ENCODE data around the gene VIL1.

VIL1 gene

GRCh38 chr2:218444692-218445357 is 25.9 kb downstream of the VIL1 start:
- DNase-seq (ENCODE audit: low read depth): no peak

- no peak for DNase-seq (ENCODE audit: low read depth)
Measured at GRCh38 chr2:218445602-218446001, 26.7 kb downstream of the VIL1 start.

GRCh38 chr2:218446547-218446946 is 27.6 kb downstream of the VIL1 start:
- DNase-seq (ENCODE audit: low read depth): no peak

- no peak for DNase-seq (ENCODE audit: low read depth)
Measured at GRCh38 chr2:218447072-218447471, 28.1 kb downstream of the VIL1 start.

- DNase-seq (ENCODE audit: low read depth): peak; percentile 22
Measured at GRCh38 chr2:218448934-218449333, 30.0 kb downstream of the VIL1 start.

GRCh38 chr2:218452079-218452478 is 33.2 kb downstream of the VIL1 start:
- no peak for DNase-seq (ENCODE audit: low read depth)

GRCh38 chr2:218456849-218457248 is 37.9 kb downstream of the VIL1 start:
- DNase-seq (ENCODE audit: low read depth): no peak

- no peak for DNase-seq (ENCODE audit: low read depth)
Measured at GRCh38 chr2:218458598-218458997, 39.7 kb downstream of the VIL1 start.

GRCh38 chr2:218465987-218466633 is 47.2 kb downstream of the VIL1 start:
- peak; percentile 39 for DNase-seq (ENCODE audit: low read depth)

- DNase-seq (ENCODE audit: low read depth): no peak
Measured at GRCh38 chr2:218470448-218470847, 51.5 kb downstream of the VIL1 start.

- no peak for DNase-seq (ENCODE audit: low read depth)
Measured at GRCh38 chr2:218471036-218471435, 52.1 kb downstream of the VIL1 start.

- no peak for DNase-seq (ENCODE audit: low read depth)
Measured at GRCh38 chr2:218471982-218472381, 53.1 kb downstream of the VIL1 start.

- no peak for DNase-seq (ENCODE audit: low read depth)
Measured at GRCh38 chr2:218472988-218473387, 54.1 kb downstream of the VIL1 start.

GRCh38 chr2:218474527-218474926 is 55.6 kb downstream of the VIL1 start:
- DNase-seq (ENCODE audit: low read depth): peak; percentile 81

GRCh38 chr2:218476676-218477075 is 57.8 kb downstream of the VIL1 start:
- peak; percentile 68 for DNase-seq (ENCODE audit: low read depth)

- DNase-seq (ENCODE audit: low read depth): no peak
Measured at GRCh38 chr2:218477247-218477646, 58.3 kb downstream of the VIL1 start.

- no peak for DNase-seq (ENCODE audit: low read depth)
Measured at GRCh38 chr2:218478544-218478943, 59.6 kb downstream of the VIL1 start.

GRCh38 chr2:218479595-218479994 is 60.7 kb downstream of the VIL1 start:
- no peak for DNase-seq (ENCODE audit: low read depth)

GRCh38 chr2:218482651-218483050 is 63.7 kb downstream of the VIL1 start:
- DNase-seq (ENCODE audit: low read depth): peak; percentile 51

- DNase-seq (ENCODE audit: low read depth): no peak
Measured at GRCh38 chr2:218485986-218486667, 67.2 kb downstream of the VIL1 start.

GRCh38 chr2:218500501-218501060 is 81.7 kb downstream of the VIL1 start:
- no peak for DNase-seq (ENCODE audit: low read depth)

GRCh38 chr2:218501665-218502064 is 82.7 kb downstream of the VIL1 start:
- peak; percentile 65 for DNase-seq (ENCODE audit: low read depth)
